HG03196 (cell line): ENCODE measurements around the gene SHC4.

ENCODE experiments used
- ATAC-seq: cut with Tn5 transposase; IDR thresholded peaks from one replicate; pipeline ENCODE4 v1.9.1; 2021; ENCODE audit not compliant: unreplicated experiment

Gene SHC4

DNA sequence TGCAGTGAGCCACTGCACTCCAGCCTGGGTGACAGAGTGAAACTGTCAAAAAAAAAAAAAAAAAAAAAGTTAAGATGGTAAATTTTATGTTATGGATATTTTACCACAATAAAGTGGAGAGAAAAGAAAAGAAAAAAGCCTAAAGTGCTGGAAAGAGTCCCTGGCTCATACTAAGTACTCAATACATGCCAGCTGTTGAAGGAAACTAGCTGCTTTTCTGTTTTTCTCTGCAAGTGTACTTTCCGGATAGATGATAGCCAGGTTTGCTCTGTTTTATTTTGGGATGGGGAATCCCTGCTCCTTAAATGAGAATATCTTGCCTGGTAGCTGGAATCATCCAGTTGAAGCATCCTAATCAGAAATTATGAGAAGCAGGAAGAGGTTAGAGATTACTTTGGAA is 74.9 kb downstream of the SHC4 start:
- ATAC-seq = no peak

DNA sequence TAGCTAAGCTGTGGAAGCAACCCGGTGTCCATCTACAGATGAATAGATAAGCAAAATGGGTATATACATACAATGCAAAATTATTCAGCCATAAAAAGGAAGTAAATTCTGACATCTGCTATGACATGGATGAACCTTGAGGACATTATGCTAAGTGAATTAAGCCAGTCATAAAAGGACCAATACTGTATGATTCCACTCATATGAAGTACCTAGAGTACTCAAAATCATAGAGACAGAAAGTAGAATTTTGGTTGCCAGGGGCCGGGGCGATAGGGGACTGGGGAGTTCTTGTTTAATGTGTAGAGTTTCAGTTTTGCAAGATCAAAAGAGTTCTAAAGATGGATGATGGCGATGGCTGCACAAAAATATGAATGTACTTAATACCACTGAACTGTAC is 75.5 kb downstream of the SHC4 start:
- no peak for ATAC-seq

DNA sequence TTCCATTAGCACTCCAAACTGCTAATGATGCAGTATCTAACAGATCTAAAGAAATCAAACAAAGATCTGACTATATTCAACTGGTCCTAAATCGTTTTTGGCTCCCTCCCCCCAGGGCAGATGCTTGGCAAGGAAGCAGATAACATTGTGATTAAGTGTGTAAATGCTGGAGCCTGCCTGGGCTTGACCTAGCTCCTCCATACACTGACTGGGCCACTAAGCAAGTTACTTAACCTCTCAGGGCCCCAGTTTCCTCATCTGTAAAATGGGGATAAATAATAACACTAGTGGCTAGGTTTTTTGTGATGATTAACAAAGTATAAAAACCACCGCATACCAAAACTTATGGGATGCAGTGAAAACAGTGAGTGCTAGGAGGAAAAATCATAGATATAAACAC is 76.6 kb downstream of the SHC4 start:
- no peak for ATAC-seq

DNA sequence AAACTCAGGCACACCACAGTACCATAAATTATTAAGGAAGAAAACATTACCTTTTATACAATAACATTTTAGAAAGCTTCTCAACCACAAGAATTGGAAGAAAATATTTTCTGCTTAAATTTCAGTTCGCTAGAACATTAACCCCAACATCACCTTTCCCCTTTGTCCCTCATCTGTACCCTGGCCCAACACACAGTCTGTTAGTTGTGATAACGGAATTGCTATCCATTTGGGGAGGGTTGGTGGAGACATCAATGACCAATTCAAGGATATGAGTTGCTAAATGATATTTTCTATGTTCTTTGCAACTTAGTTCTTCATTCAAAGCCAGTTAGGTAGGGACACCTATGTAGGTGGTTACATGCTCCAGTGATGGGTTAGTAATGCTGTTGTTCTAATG is 80.0 kb downstream of the SHC4 start:
- no peak for ATAC-seq

DNA sequence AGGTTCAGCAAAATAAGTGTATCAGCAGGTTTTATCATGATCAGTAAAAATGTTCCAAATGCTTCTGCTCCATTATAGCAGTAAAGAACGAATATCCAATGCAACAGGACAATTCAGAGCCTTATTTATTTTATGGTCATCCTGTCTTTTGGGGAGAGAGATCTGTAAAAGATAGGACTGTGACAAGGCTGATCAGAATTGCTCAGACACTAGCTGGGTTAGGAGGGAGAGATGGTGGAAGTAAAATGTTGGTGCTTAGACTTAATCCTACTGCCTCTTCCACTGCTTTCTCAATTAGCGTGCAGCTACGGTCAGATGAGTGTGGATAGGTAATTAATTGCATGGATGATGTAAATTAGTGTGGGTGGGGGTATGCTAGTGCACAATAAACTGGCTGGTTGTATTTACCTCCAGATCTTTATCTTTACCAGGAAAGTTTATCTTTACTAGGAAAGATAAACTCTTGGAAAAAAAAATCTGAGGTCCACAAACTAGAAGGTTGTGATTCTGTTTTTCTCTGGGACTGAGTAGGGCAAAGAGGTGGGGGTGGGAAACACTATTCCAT is 83.6 kb downstream of the SHC4 start:
- no peak for ATAC-seq

DNA sequence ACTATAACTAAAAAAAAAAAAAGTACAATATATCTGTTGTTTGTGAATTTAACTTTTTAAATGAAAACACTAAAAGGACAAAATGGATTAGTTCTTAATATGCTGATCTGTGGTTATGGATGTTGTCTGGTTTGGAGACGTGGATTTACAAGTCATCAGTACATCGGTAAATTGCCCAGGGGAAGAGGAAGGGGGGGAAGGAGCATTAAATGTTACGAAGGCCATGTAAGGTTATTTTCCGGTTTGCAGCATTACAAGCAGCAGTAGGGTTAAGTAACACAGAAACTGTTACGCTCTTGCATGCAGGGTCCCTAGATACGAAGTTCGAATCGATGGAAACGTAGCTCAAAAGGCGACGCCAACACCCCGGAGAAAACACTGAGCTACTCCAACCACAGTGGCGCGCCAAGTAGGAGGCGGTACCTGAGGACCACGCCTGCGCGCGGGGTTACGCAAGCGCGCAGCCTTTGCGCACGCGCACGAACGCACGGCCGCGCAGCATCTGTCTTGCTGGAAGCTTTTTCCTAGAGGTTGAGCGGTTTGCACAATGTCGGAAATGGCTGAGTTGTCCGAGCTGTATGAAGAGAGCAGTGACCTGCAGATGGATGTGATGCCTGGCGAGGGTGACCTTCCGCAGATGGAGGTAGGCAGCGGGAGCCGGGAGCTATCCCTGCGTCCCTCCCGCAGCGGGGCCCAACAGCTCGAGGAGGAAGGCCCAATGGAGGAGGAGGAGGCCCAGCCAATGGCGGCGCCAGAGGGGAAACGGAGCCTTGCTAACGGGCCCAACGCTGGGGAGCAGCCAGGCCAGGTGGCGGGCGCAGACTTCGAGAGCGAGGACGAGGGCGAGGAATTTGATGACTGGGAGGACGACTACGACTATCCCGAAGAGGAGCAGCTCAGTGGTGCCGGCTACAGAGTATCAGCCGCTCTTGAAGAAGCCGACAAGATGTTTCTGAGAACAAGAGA is 85.8 kb downstream of the SHC4 start, which contains the start of gene EID1:
Gene EID1 (plus strand): TSS at position 505 of the 966 bp plus-strand sequence. CDS start 43 bp downstream, at position 548.
- peak; percentile 94 for ATAC-seq

DNA sequence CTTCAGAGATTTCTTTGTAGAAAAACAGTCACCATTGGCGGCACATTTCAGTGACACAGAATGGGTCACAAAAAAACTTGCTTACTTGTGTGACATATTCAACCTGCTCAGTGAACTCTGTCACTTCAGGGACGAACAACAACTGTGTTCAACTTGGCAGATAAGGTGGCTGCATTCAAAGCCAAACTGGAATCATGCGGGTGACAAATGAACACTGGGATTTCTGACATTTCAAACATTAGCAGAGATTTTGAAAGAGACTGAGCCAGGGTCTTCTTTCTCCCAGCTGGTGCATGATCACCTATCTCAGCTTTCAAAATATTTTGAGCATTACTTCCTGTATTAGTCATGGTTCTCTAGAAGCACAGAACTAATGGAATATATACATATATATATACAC is 87.7 kb downstream of the SHC4 start:
- ATAC-seq = no peak

DNA sequence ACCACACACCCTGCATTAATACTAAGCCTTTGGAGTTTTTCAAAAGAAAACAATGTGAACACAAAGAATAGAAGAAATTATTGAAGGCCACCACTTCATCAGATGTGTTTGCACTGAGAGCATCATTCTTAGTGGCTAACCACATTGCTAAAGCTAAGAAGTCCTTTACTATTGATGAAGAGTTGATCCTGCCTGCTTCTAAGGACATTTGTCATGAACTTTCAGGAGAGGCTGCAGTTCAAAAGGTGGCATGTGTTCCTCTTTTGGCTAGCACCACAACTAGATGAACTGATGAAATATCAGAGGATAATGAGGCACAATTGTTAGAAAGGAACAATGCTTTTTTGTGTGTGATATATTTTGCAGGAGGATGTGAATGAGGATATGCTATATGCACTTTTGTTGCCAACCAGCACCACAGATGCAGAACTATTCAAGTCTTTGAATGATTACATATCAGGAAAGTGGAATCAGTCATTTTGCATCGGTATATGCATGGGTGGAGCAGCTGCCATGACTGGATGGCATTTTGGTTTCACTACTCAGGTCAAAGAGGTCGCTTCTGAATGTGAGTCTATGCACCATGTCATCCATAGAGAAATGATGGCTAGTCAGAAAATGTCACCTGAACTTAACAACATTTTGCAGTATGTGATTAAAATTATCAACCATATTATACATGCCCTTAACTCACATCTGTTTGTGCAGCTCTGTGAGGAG is 88.3 kb downstream of the SHC4 start:
- ATAC-seq = no peak

DNA sequence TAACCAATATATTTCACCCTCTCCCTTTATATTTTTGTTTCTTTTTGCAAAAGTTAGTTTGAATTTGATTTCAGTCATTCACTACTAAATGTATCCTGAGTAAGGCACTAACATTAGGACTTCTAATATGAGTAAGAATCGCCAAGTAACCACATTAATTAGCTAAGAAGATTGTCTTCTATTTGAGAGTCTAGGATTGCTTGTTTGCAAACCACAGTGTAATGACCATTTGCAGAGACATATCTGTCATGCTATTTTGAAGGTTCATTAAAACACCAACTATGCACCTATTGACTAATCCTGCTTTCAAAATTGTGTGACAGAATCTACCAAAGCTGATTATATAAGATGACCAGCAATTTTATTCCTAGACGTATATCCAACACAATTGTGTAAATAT is 91.1 kb downstream of the SHC4 start:
- ATAC-seq = no peak

DNA sequence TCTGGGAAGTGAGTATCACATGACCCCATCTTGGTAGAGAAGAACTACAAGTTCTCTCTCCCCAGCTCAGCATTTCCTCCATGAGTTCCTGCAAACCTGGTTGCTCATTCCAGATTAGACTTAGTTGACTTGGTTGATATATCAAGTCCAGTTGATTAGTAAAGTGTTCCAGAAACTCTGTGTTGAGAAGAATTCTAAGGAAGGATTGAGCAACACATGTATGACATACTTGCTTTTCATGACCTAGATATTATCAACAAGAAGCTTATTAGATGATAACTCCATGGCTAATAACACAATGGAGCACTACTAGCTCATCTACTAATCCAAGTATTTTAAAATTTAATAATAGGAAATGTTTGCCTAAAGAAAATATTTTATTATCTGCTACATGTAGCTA is 92.2 kb downstream of the SHC4 start:
- no peak for ATAC-seq

DNA sequence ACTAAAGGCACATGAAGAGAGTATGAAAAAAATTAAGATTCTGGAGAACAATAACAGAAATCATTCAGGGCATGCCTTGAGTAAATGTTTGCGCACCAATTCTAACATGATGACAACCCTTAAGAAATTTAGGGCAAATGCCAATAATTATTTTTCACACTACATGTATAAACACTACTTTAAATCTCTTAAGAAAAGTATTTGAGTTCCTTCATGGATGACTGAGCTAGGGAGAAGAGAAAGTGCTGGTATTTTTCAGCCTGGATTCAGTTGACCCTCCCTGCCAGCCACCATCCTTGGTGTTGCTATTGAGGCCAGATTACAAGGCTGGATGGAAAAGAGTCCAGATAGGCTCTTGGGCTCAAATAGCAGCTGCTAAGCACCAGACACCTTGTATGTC is 93.8 kb downstream of the SHC4 start:
- no peak for ATAC-seq

DNA sequence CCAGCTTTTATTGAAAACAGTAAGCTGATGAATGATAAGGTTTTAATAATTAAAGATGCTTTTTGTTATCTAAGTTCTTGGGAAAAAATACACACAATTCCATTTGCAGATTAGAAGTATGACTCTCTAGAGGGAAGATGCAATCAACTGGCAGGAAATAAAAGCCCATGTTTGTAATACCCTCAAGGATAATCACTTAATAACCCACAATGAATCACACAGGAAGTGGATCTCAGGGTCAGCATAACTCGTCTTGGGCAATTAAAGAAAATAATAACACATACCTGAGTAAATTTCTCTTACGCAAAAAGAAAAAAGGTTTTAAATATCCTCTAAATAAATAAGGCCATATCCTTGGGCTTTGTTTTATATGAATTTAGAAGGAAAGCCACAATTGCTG is 95.2 kb downstream of the SHC4 start:
- no peak for ATAC-seq

DNA sequence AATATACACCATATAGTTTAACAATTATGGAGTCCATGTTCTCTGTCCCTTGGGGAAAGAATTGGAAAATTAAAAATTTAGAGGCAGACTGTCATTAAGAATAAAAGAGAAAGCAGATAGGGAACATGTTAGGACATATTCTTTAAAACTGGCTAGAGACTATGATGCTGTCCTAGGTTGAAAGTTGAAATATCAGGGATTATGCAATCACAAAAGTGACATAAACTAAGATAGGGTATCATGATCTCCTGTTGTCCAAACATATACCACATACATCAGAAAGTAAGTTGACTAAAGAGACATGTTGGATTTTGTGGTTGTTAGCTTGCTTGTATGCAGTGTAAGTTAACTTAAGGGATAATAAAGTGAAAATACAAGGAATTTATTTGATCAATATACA is 95.7 kb downstream of the SHC4 start:
- no peak for ATAC-seq

DNA sequence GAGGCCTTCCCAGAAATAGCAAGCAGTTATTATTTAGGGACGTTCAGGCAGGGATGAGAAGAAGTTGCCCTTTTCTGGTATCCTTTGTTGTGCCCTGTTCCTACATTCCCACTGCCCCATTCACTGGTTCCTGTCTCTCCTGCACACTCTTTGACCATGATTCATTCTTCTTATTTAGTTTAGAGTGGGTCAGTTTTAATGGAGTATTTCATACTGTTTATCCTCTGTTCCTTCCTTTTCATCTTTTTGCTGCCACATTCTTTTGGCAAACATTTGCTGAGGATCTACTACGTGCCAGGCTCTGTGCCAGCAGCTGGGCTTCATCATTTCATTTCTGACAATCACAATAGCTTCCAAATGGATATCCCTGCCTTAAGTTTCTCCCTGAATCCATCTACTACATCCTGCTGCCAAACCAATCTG is 97.6 kb downstream of the SHC4 start:
- ATAC-seq = no peak

DNA sequence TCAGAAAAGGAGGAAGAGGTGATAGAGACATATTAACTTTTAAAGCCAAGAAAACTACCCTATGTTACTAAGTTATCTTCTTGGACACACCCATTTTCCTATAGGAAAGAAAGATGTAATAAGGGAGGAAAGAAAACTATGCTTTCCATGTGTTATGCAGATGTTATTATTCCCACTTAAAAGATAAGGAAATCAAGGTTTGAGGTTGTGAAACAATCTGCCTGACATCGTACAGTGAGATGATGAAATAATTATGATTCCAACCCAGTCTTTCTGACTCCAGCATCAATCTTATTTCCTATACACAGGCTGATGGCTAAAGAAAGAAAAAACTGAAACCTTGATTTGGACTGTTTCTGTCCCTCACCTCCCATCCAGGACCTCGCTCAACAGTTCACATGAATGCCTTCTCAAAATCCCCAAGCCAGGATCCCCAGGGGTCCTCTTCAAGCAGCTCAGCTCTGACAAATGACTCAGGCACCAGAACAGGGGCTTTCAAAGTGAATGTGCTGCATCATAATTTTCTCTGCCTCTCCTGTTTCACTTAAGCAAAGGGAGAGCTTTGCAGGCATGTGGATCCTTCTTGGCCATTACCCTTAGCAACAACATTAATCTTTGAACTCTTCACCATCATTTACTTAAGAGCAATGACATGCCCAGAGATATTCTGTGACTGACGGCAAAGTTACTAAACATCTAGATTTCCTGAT is 98.2 kb downstream of the SHC4 start:
- no peak for ATAC-seq

DNA sequence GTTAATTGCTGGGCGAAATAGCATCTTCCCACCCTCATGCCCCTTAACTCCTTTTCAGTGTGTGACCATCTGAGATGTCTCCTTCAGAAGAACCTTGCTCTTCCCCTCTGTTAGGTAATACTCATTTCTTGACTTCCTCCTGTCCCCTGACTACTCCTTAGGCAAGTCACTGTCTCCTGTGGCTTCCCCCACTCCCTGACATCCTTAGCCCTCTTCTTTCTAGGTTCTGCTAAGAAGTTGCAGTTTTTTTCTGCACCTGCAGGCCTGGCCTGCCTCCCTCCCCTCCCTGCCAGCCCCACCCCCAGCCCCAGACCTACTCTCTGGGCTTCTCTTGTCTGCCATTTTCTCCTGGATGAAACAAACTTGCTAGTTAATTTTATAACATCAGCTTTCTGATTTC is 101.0 kb downstream of the SHC4 start:
- ATAC-seq = no peak

DNA sequence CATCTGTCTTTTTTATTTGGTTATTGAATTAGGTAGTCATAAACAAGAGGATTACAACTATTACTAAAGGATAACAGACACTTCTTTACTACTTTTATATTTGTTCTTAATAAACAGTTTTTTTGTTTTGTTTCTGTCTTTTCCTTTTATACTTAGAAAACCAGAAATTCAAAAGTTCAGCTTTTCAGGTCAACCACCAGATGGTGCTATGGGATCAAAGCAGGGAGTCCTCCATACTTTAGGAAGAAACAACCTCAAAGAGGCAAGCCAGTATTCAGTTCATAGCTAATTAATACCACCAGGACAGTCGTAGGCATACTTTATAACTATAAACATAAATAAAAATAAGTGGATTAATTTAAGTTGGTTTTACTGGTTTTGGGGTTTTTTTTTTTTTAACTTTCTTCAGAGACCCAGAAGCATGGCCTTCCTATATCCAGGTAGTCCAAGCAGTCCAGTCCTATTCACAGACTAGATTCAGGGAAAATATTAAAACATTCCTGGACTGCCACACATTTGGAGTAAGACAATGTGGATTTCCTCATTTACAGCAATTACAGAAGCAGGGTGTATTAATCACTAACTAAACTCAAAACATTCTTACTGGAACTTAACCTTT is 101.8 kb downstream of the SHC4 start:
- no peak for ATAC-seq

DNA sequence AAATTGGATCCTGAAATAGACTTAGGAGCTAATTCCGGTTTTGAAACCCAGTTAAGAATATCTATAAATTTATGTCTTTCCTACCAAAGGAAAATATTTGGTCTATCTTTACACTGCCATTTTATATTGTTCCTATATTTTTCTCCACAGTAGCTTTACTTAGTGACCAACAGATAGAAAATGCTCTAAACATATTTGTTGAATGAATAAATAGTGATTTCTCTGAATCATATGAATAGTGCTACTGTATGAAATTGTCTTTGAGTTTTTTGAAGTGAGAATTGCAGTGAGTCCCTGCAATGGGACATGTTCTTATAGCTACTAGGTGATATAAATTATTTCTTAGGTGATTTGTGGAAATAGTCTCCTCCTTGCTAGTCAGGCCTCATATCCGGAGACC is 104.3 kb downstream of the SHC4 start:
- ATAC-seq = no peak

DNA sequence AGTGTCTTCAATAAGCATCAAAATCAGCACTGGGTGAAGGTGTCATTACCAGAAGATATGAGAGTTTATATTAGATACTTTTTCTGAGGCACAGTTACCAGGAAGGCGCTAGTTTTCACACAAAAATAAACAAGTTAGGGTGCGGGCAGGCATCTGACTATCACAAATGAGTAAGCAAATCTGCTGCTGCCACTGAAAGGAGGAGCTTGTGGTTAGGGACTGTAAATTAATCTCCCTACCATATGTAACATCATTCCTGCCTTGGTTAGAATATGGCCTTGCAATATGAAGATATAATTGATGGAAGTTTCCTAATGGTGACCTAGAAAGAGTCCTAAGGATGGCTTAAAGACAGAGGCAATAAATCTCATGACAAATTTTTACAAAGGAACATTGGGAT is 105.3 kb downstream of the SHC4 start:
- ATAC-seq = no peak

DNA sequence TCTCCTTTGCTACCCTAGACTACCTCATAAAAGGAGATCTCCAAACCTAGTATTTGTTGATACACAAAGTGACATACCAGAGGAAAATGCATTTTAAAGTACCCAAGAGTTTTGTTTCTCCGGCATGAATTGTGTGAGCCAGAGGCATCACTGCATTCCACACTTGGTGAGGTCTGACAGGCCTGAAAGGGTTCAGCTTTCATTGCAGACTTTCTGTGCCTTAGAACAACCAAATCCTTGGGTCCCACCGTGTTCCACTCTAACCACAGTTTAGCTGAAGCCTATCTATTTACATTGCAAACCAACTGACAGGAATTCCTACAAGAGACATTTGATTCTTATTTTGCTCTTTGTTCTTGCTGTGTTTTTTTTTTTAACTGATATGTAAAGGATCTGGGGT is 106.8 kb downstream of the SHC4 start:
- no peak for ATAC-seq
